GM12878 (cell line): ENCODE results near the gene ACTR1A. TPM values are rescaled to one million over a fixed set of nuclear protein-coding genes. Genes with fewer than 3 reads are reported as not detected.

Source experiments
- ASH2L ChIP-seq: fragments of 300-600, 200-600 bp; sonication (generic); IDR thresholded peaks from 2 replicates; pipeline ENCODE4 v1.6.1; 2017; ENCODE audit warnings: low read depth, mild to moderate bottlenecking, borderline replicate concordance
- ATF7 ChIP-seq: fragments of 450-650 bp; IDR thresholded peaks from 2 replicates; pipeline ENCODE4 v1.6.1; 2016; ENCODE audit warnings: low read depth, mild to moderate bottlenecking
- BHLHE40 ChIP-seq, 2 experiments: fragments of 450-650 bp in 1 of 2; IDR thresholded peaks; 2 replicates each; pipeline ENCODE4 v1.6.1; 2011 to 2017; ENCODE audit warnings: low read depth in 2 of 2, borderline replicate concordance in 1 of 2, improper control_type of control experiment in 1 of 2, low read length in 1 of 2, mild to moderate bottlenecking in 1 of 2
- EED ChIP-seq: sonication (generic); IDR thresholded peaks from 2 replicates; pipeline ENCODE4 v1.6.1; 2016; ENCODE audit warnings: antibody characterized with exemption, low read depth
- EP300 ChIP-seq, 2 experiments: fragments of 150-350 bp in 1 of 2; IDR thresholded peaks; 2 replicates each; pipeline ENCODE4 v1.6.1; 2011 to 2012; ENCODE audit warnings: low read depth in 2 of 2, low read length in 2 of 2, borderline replicate concordance in 1 of 2, improper control_type of control experiment in 1 of 2, inconsistent platforms in 1 of 2; ENCODE audit not compliant: control insufficient read depth in 1 of 2
- EZH2 ChIP-seq: IDR thresholded peaks from 2 replicates; pipeline ENCODE4 v1.6.1; 2012; ENCODE audit warnings: low read depth, mild to moderate bottlenecking, control low read depth, inconsistent platforms, low read length, borderline replicate concordance; ENCODE audit not compliant: control insufficient read depth
- IKZF1 ChIP-seq: fragments of 450-650 bp; conservative IDR thresholded peaks from 2 replicates; pipeline ENCODE4 v1.6.1; 2017; ENCODE audit warnings: antibody characterized with exemption, mild to moderate bottlenecking
- LARP7 ChIP-seq: fragments of 450-650 bp; IDR thresholded peaks from 2 replicates; pipeline ENCODE4 v1.6.1; 2017; ENCODE audit warnings: mild to moderate bottlenecking
- MYC ChIP-seq: IDR thresholded peaks from 2 replicates; pipeline ENCODE4 v1.6.1; 2011; ENCODE audit warnings: mild to moderate bottlenecking, low read length, moderate library complexity, inconsistent platforms; ENCODE audit not compliant: insufficient read depth, insufficient replicate concordance, insufficient read length, severe bottlenecking
- NFIC ChIP-seq: IDR thresholded peaks from 2 replicates; pipeline ENCODE4 v1.6.1; 2012; ENCODE audit warnings: low read depth, mild to moderate bottlenecking, inconsistent platforms, low read length, moderate library complexity
- NR2C2 ChIP-seq: IDR thresholded peaks from 2 replicates; pipeline ENCODE4 v1.6.1; 2011; ENCODE audit warnings: borderline replicate concordance, low read depth; ENCODE audit not compliant: control insufficient read depth, insufficient read length
- NR2F1 ChIP-seq: fragments of 450-650 bp; conservative IDR thresholded peaks from 2 replicates; pipeline ENCODE4 v1.6.1; 2017; ENCODE audit warnings: mild to moderate bottlenecking
- SMC3 ChIP-seq: IDR thresholded peaks from 2 replicates; pipeline ENCODE4 v1.6.1; 2011; ENCODE audit warnings: low read length, improper control_type of control experiment, borderline replicate concordance
- STAT3 ChIP-seq: IDR thresholded peaks from 2 replicates; pipeline ENCODE4 v1.6.1; 2011; ENCODE audit warnings: low read depth, low read length, improper control_type of control experiment
- TBL1XR1 ChIP-seq: IDR thresholded peaks from 2 replicates; pipeline ENCODE4 v1.6.1; 2012; ENCODE audit warnings: low read depth, low read length, improper control_type of control experiment
- ZNF207 ChIP-seq: fragments of 450-650 bp; IDR thresholded peaks from 2 replicates; pipeline ENCODE4 v1.6.1; 2014; ENCODE audit warnings: antibody characterized with exemption, mild to moderate bottlenecking, borderline replicate concordance
- ZNF24 ChIP-seq: fragments of 450-650 bp; IDR thresholded peaks from 2 replicates; pipeline ENCODE4 v1.6.1; 2017; ENCODE audit warnings: antibody characterized with exemption, mild to moderate bottlenecking
- polyA plus RNA-seq, 11 experiments: library from polyadenylated mRNA; depleted of rRNA in 4 of 11; unstranded in 6 of 11; stranded (reverse) in 5 of 11; fragments of >200 nt; fragmentation: Nextera tagmentation in 4 of 11; fragmentation: Illumina TruSeq in 1 of 11; extraction: Ambion mirVana in 4 of 11; extraction: Trizol in 1 of 11; gene quantifications; 1 replicate in 1 of 11; 2 replicates in 10 of 11; pipeline versions ENCODE4 v1.2.1 to v1.2.3, GENCODE V29; 2011 to 2016; ENCODE audit warnings: inconsistent platforms in 2 of 11, missing spikeins in 2 of 11, low read depth in 1 of 11
- total RNA-seq, 4 experiments: library from RNA; depleted of rRNA in 3 of 4; stranded (reverse); fragments of >200 nt in 3 of 4; fragmentation: Illumina TruSeq in 1 of 4; extraction: Trizol in 1 of 4; gene quantifications; 2 replicates each; pipeline versions ENCODE4 v1.2.1 to v1.2.3, GENCODE V29; 2013 to 2021
- TF ChIP-seq, protein P1 (sequence below): fragments of 150-350 bp; IDR thresholded peaks from 2 replicates; pipeline ENCODE4 v1.6.1; 2016; ENCODE audit warnings: low read depth, low read length
- TF ChIP-seq, protein P2 (sequence below): fragments of 450-650 bp; IDR thresholded peaks from 2 replicates; pipeline ENCODE4 v1.6.1; 2017; ENCODE audit warnings: borderline replicate concordance
- TF ChIP-seq, protein P3 (sequence below): IDR thresholded peaks from 2 replicates; pipeline ENCODE4 v1.6.1; 2011; ENCODE audit warnings: borderline replicate concordance, low read depth, mild to moderate bottlenecking, moderate library complexity, low read length; ENCODE audit not compliant: insufficient read depth, poor library complexity, severe bottlenecking

The ACTR1A gene
- total and polyA plus RNA-seq, 10 of the 15 experiments (the other 5 are each of a cell fraction or from before 2014, with no cell fraction given): 43.0 to 110 (median 78.9) TPM

DNA sequence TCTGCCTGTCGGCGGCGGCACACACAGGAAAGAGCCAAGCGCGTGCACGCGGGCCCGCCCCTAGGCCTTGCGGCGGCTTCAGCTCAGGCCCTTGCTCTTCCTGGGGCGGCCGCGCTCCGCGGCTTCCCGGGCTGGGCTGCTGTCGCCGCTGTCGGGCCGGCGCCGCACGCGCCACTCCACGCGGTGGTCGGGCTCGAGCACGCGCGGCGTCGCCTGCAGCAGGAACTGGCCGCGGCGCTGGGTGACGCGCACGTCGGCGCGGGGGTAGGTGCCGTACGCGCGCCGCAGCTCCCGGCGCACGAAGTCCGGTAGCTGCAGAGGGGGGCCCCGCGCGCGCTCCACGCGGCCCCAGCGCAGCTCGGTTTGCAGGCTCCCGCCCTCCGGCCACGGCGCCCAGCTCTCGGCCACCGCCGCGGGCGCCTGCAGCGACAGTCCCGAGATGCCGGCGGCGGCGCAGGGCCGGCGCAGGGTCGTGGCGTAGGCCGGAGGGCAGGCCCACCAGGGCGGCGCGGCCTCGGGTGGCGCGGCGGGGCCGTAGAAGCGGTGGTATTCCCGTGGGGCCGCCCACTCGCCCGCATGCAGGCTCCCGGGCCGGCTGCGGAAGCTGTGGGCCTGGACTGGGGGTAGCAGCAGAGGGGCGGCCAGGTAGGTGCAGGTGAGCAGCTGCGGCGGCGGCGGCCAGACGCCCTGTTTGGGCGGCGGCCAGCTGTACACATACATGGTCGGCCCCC is 52.0 kb downstream of the ACTR1A start (continued):
- TF ChIP-seq, protein P1, sequence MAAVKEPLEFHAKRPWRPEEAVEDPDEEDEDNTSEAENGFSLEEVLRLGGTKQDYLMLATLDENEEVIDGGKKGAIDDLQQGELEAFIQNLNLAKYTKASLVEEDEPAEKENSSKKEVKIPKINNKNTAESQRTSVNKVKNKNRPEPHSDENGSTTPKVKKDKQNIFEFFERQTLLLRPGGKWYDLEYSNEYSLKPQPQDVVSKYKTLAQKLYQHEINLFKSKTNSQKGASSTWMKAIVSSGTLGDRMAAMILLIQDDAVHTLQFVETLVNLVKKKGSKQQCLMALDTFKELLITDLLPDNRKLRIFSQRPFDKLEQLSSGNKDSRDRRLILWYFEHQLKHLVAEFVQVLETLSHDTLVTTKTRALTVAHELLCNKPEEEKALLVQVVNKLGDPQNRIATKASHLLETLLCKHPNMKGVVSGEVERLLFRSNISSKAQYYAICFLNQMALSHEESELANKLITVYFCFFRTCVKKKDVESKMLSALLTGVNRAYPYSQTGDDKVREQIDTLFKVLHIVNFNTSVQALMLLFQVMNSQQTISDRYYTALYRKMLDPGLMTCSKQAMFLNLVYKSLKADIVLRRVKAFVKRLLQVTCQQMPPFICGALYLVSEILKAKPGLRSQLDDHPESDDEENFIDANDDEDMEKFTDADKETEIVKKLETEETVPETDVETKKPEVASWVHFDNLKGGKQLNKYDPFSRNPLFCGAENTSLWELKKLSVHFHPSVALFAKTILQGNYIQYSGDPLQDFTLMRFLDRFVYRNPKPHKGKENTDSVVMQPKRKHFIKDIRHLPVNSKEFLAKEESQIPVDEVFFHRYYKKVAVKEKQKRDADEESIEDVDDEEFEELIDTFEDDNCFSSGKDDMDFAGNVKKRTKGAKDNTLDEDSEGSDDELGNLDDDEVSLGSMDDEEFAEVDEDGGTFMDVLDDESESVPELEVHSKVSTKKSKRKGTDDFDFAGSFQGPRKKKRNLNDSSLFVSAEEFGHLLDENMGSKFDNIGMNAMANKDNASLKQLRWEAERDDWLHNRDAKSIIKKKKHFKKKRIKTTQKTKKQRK: no peak
- TF ChIP-seq NFIC (no peak), ASH2L (no peak), BHLHE40 (IDR thresholded peaks at IDR 0.05; ENCODE audit: borderline replicate concordance in 1 of 2, low read depth in 2 of 2, low read length in 1 of 2) (peak; percentile 87 to 96), IKZF1 (peak; percentile 85), MYC (peak; percentile 92), EZH2 (no peak), STAT3 (no peak), NR2F1 (peak; percentile 87), EP300 (IDR thresholded peaks at IDR 0.05; ENCODE audit: borderline replicate concordance in 1 of 2, control insufficient read depth in 1 of 2, low read depth in 2 of 2, low read length in 2 of 2) (no peak), ZNF207 (no peak), ATF7 (no peak), SMC3 (no peak), ZNF24 (no peak), EED (no peak), NR2C2 (no peak), LARP7 (peak; percentile 92), TBL1XR1 (no peak)
- TF ChIP-seq, protein P2, sequence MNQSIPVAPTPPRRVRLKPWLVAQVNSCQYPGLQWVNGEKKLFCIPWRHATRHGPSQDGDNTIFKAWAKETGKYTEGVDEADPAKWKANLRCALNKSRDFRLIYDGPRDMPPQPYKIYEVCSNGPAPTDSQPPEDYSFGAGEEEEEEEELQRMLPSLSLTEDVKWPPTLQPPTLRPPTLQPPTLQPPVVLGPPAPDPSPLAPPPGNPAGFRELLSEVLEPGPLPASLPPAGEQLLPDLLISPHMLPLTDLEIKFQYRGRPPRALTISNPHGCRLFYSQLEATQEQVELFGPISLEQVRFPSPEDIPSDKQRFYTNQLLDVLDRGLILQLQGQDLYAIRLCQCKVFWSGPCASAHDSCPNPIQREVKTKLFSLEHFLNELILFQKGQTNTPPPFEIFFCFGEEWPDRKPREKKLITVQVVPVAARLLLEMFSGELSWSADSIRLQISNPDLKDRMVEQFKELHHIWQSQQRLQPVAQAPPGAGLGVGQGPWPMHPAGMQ: no peak
- TF ChIP-seq, protein P3, sequence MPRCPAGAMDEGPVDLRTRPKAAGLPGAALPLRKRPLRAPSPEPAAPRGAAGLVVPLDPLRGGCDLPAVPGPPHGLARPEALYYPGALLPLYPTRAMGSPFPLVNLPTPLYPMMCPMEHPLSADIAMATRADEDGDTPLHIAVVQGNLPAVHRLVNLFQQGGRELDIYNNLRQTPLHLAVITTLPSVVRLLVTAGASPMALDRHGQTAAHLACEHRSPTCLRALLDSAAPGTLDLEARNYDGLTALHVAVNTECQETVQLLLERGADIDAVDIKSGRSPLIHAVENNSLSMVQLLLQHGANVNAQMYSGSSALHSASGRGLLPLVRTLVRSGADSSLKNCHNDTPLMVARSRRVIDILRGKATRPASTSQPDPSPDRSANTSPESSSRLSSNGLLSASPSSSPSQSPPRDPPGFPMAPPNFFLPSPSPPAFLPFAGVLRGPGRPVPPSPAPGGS: no peak
